SK-N-MC (cell line): ENCODE data around the gene PRPH2.

ENCODE experiments used
- EZH2 ChIP-seq: fragments of 200-600 bp; sonication (generic); IDR thresholded peaks from one replicate; pipeline ENCODE4 v1.6.1; 2017; ENCODE audit warnings: antibody characterized with exemption
- FOXP2 ChIP-seq: optimal IDR thresholded peaks from 2 replicates; pipeline ENCODE3; 2011; ENCODE audit warnings: mild to moderate bottlenecking, moderate library complexity; ENCODE audit not compliant: insufficient read depth; ENCODE audit errors: extremely low read length, control extremely low read depth
- POLR2AphosphoS5 ChIP-seq: IDR thresholded peaks from 2 replicates; pipeline ENCODE4 v1.6.1; 2012; ENCODE audit warnings: mild to moderate bottlenecking, low read depth, low read length, borderline replicate concordance

- TF ChIP-seq EZH2 (no peak), POLR2AphosphoS5 (no peak), FOXP2 (no peak)
Observed at GRCh38 chr6:42709871-42710270, 12.5 kb downstream of the PRPH2 start.
